Activated CD4-positive, alpha-beta T cell treated with anti-CD3 and anti-CD28 coated beads, Interleukin-2, amount 50 U/mL, for 4 hours (primary cell): ENCODE results near the gene PITPNM2.

ENCODE experiments used
- DNase-seq, 2 experiments: peaks; one replicate each; pipeline ENCODE4 v3.0.0-alpha.2; 2020

The PITPNM2 gene

DNA sequence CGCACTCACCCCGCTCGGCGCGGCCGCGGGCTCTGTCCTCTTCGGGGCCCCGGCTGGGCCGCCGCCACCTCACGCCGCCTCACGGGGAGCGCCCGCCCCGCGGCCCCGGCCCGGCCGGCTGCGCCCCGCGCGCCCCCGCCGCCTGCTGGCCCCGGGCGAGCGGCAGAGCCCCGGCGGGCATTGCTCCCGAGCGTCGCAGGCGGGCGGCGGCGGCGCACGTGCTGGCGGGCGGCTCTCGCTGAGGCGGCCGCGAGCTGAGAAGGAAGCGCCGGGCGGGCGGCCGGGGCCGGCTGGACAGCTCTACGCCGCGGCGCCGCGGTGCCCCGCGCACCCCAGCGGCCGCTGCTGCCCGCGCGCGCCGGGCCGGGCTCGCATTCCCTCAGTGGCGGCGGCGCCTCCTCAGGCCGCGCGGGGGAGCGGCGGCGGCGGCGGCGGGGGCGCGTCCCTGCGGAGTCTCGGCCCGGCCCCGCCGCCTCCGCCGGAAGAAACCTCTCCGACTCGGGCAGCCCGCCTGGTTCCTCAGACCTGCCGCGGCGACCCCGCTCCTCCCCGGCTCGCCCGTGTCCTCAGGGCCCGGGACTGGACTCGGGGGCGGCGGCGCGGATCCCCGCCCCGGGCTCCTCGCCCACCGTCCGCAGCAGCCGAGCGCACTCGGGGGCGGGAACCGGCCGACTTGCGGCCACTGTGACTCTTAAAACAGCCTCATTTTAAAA lies at the start of gene PITPNM2:
TSS of gene PITPNM2 (minus strand) at position 347 of the 713 bp plus-strand sequence. CDS start 116,500 bp downstream, outside the sequence.
- peak; percentile 42 to 47 for DNase-seq

DNA sequence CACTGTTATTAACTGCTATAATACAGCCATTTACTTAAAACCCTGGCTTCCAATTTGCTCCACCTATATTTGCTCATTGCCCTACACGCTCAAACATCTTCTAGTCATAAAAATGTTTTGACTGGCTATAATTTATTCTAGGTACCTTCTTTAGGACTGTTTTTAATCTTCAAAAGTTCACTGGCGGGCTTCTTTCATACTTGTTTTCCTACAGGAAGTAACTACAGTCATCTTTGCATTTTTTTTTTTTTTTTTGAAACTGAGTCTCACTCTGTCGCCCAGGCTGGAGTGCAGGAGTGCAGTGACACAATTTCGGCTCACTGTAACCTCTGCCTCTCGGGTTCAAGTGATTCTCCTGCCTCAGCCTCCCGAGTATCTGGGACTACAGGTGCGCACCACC lies 49.5 kb upstream of the PITPNM2 start:
- DNase-seq: no peak

DNA sequence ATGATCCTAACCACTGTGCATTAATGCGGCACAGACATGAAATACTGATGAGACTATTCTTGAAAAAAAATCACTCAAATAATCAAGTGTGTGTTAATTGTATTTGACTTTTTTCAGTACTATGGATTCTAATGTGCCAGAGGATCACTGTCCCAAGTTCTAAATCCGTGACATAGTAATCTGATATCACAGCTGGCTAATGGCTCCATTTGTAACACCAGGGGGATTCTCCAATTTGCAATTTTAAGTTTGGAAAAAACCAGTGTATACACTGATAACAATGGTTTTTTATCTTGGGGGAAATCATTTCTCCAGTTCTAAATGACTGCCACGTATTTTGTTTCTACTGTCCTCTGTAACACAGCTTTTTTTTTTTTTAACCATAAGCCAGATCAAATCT lies 49.0 kb upstream of the PITPNM2 start:
- no peak for DNase-seq

DNA sequence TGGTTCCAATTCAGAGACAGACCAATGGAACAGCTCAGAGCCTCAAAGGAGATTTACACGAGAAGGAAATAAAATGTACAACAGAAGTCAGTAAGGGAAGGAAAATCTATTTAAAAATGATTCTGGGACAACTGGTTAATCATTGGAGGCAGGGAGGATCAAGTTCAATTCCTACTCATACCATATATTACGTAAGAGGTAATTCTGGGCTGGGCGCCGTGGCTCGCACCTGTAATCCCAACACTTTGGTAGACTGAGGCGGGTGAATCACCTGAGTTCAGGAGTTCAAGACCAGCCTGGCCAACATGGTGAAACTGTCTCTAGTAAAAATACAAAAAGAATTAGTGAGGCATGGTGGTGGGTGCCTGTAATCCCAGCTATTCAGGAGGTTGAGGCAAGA lies 36.7 kb upstream of the PITPNM2 start:
- DNase-seq: no peak

DNA sequence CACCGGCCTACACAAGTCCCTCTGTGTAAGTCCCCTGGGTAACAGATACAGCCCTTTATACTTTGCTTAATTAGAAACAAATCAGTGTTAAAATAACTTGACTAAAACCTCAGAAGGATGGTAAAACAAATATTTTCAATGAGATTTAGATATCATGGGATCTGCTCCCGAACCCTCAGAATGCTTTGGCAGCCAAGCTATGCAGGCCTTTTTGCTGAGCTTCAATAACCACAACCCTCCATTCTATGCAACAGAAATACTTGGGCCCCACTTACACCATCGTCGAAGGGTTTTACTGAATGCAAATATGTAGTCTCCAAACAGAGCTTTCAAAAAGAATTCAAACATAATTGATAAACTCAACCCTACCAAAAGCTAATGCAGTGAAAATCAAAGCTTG lies 29.3 kb upstream of the PITPNM2 start:
- no peak for DNase-seq

DNA sequence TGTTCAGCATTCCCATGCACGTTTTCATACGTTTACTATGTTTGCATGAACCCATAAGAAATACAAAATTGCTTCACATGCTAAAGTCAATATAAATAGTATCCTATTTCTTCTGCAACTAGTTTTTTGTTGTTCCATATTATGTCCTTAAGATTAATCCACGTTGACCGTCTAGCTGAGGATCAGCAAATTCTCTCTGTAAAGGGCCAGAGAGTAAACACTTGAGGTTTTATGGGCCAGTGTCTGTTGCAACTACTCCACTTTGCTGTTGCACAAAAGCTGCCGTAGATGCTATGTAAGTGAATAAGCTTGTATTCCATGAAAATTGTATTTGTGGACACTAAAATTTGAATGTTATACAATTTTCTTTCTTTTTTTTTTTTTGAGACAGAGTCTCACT lies 21.1 kb upstream of the PITPNM2 start:
- DNase-seq: no peak

DNA sequence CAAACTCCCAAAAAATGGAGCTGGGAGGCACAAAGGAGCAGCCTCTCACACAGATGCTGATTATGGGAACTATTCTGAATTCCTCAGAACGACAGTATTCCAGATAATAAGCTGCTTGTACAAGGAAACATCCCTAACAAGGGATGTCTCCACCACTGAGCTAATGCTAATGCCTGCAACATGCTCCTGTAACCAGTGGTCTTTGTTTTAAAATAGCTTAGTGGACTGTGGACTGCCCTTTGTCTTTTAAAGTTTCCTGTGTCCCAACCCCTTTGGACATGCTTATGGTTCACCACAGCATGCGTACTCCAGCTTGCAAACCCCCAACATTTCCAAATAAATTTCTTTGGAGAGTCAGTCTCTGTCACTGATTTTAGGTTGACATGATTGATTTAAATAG lies 16.4 kb upstream of the PITPNM2 start:
- DNase-seq: no peak

DNA sequence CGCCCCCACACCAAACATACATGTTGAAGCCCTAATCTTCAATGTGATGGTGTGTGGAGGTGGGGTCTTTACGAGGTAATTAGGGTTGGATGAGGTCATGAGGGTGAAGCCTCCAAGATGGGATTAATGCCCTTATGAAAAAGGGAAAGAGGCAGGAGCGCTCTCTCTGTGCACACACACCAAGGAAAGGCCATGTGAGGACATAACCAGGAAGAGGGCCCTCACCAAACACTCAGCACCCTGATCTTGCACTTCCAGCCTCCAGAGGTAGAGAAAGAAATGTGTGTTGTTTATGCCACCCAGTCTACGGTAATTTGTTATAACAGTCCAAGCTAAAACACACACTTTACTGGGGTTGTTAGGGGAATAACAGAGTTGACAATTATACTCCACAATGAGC lies 14.6 kb upstream of the PITPNM2 start:
- DNase-seq: no peak

DNA sequence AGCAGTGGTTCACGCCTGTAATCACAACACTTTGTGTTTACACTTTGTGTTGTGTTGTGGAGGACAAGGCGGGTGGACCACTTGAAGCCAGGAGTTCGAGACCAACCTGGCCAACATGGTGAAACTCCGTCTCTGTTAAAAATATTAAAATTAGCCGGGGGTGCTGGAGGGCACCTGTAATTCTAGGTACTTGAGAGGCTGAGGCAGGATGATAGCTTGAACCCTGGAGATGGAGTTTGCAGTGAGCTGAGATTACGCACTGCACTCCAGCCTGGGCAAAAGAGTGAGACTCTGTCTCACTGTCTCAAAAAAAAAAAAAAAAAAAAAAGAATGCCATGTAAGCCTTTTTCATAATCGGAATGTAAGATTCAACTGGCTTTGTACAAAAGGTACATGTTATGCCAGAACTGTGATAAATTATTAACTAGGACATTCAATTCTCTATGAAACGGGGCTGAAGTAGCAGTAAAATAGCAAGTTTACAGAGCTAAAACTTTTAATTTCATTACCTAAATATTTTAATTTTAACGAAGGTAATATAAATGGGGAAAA lies 13.9 kb upstream of the PITPNM2 start:
- no peak for DNase-seq

DNA sequence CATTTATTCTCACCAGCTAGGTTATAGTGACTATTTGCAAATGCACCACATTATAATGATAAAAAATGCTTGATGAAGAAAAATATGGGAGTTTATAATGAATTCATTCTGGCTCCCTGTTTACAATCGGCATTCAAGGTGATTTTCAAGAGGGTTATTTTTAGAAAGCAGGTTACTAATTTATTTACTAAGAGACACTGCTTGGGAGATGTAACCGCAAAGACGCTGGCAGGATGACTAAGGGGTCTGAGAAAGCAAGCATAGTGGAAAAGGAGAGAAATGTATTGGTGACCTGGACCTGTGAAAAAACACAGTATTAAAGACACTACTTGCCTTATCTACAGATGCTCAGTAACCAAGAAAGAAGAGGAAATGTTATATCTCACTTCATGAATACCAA lies 13.3 kb upstream of the PITPNM2 start:
- no peak for DNase-seq

DNA sequence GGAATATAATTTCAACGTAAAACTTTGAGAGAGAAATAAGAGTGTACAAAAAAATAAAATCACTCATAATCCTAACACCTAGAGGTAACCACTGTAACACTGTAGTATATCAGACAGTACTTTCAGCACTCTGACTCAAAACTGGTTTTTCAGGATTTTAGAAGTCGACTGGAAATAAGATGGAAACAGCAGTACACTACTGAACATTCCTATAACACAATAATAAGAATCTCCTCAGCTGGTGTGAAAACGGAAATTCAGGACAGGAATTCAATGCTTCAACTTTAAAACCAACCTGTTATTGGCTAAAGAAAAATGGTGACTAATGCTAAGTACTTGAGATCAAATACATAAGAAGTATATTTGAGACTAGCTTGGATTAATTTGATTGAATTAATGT lies 12.3 kb upstream of the PITPNM2 start:
- DNase-seq: no peak

DNA sequence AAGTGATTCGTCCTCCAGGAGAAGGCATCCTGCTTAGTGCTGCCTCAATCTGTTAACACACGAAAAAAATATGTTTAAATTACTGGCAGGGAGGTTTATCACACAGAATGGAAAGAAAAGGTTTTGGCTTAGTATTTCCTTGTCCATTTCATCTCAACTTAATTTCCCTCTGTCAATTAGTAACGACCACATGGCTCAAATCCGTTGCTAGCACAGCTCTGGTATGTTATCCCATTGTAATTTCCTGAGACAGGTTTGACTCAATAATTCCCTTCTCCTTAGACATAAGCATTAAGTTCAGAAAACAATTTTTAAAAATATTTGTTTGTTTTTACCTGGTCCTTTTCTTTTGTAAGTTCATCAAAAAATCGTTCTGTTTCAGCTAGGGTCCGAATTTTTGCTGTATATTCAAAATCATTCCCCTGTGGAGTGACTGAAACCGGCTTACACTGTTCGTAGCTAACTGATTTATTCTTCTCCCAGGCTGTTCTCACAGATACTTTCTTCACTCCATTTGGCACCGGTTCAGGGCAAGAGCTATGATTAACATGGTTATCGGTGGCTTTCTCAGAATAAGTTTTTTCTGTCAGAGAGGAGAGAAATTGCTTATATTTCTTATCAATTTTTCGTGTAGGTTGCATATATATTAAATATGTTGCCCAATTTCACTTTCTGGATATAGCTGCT lies 10.1 kb upstream of the PITPNM2 start:
- DNase-seq: no peak

DNA sequence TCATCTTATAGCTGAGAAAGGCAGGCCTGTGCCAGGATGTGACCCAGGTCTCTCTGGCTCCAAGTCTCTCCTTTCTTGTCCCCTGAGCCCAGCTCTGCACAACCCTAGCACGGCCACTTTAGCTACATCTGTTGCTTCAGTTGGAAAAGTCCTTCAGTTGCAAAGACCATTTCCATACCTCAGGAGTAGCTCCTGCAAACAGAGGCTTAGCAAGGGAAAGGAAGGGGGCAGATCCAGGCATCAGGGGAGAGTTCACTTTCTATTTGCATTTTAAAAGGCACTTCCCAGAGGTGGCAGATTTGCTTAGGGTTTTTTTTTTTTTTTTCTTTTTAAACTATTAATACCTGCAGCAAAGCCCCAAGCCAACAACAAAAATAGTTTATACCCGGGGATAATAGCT lies 3.0 kb upstream of the PITPNM2 start:
- no peak for DNase-seq

DNA sequence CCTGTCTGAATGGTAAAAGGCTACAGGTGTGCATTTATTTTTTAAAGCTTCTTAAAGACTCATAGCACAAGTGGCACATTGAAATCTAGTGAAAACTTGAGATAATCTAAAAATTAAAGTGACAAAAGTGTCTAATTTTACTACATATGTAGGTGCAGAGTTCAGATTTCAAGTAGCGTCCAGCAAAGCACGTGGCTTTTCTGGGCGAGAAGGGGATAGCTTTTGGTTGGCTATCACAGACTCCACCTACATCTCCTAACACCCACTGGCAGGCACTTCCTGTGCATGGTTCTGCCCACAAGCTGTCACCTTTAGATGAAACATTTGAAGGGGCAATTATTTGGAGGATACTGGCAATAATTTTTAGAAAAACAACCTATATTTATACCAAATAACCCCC lies 1.9 kb upstream of the PITPNM2 start:
- DNase-seq: no peak

DNA sequence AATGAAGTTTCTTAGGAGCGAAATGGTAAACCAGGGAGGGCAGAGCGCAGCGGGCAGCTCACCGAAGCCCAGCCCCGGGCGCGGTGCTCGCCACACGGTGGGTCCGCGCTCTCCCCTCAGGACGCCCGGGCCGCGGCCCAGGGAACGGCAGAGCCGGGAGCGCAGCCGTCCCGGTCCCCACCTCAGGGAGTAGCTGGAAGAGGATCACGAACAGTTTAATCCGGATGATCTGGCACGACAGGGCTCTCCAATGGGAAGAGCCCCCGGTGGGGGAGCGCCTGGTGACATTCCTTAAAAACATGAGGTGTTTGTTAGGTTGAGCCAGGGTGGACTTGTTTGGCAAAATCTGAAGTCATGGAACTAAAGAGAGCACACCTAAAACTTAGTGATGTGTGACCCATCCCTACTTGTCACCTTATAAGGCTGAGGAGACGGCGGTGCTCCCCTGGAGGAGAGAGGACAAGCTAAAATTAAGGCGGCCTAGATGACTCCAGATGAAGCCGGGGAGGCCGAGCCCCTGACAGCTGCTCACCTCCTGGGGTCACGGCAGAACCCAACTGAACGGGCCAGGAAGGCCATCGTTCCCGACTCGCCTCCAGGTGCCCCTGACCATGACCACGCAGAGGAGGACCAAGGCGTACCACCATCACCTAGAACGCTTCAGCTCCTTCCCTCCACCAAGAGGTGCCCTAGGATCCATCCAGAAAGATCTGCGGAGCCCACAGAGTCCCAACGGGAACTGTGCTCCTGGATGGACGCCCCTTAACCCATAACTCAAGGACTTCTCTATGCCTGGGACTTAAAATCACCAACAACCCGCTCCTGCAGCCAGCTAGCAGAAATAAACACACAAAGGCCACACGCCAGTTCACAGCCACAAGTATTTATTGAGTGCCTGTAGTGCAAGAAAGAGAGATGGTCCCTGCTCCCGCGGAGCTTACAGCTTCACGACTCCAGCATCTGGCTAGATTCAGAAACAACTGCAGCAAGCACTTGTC lies 866 bp upstream of the PITPNM2 start:
- no peak for DNase-seq

DNA sequence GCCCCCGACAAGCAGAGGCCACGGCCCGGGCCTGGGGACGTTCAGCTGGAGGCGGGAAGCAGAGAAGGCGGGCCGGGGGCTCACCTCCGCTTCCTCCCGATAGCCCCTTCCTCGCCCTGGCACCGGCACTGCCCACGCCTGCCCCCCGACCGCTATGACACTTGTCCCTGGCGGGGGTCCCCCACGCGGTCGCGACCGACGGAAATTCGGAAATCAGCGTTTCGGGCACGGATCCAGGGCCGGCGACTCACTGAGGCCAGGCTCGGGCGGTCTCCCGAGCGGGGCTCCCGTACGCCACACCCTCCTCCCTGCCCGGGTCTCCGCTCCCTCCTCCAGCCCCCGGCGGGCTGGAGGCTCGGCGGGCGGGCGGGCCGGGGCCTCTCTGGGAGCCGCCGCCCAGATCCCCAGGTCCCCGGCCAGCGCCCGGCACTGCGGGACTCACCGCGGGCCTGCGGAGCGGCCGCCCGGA lies 581 bp downstream of the PITPNM2 start:
- no peak for DNase-seq

DNA sequence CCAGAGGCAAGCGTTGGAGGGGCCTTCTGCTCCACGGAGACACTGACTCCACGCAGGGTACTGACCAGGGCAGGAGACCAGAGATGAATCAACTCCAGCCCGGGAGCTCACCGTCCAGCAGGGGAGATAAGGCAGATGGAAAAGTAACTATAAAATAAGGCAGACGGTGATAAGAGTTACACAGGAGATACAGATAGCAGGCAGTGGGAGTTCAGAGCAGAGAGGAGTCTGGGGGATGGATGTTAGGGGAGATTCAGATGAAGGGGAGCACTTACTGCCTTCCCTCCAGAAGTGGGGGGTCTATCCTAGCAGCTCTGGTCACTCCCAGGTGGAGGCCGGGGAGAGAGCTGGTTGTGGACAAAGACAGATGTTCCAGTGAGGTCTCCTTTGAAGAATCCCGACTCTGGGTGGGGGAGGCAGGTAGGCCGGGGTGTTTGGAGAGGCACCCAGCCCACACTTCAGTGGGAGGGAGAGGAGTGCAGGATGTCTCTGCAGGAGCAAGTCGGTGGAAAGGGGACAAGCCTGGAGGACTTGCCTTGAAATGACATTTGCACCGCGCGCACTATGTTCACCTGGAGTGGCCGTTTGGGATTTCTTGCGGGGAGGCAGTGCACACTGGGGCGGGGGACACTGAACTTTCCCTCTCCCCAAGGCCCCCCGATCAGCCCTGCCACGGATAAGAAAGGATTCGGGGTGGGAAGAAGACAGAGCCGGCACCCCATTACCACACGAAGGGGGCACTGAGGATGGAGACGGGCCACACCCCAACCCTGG lies 1.2 kb downstream of the PITPNM2 start:
- no peak for DNase-seq

DNA sequence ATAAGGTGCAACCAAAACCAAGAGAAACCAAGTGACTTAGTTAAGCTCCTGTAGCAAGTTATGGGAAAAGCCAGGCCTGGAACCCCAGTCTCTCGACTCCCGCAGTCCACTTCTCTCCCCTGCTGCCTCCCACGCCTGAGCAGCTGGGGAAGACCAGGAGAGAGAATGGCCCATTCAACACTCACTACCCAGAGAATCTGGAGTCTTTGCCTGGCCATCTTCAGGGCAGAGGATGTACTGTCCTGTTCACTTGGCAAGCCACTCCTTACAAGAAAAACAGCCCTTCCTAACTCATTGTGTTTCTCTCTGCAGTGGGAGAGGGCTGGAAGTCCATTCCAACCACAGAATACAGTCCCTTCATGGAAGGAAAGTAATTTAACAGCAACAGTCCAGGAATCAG lies 1.8 kb downstream of the PITPNM2 start:
- DNase-seq: no peak

DNA sequence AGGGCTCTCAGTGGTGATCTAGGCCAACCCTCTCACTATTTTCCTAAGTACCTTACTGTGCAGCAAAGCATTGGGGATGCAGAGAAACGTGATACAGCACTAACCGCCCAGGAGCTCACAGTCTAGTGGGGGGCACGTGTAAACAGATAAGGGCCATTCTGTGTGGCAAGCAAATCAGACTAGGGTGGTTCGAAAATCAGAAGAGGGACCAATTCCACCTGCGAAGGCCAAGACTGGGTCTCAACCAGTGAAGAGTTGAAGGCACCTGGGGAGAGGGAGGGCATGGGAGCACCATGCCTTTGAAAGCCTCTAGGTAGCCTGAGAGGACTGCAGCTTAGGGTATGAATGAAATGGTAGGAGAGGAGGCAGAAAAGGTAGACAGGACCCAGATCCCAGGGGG lies 2.2 kb downstream of the PITPNM2 start:
- no peak for DNase-seq

DNA sequence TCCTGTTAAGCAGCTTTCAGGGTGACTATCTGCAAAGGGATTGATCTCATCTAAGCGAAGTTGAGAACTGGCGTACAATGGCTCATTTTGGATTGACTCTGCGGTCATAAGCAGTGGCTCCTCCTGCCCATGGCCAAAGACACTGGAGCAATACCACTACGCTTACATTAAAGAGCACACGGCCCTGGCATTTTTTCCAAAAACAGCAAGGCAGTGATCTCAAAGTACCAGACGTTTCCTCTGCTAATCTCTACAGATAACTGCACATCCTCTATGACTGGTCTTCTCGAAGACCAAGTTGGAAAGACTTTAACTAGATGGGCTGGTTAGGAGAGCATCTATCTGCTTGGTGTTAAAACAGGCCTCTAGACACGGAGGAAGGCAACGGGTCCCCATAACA lies 2.7 kb downstream of the PITPNM2 start:
- no peak for DNase-seq

DNA sequence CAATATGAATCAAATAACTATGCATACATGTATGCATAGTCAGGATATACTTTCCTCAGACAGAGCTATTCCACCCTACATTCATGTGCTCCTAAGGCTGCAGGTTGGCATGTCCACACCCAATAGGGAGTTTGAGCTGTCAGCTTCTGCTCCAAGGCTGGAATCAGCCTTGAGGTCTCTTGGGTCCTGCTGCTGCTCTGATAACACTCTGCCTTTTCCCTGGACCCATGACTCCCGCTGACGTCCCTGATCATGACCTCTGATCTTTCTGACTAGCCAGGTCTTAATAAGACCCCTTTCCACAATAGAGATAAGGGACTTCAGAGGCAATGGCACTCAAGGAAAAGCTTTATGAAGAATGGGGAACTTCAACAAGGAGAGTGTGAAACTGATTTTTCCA lies 5.7 kb downstream of the PITPNM2 start:
- no peak for DNase-seq

DNA sequence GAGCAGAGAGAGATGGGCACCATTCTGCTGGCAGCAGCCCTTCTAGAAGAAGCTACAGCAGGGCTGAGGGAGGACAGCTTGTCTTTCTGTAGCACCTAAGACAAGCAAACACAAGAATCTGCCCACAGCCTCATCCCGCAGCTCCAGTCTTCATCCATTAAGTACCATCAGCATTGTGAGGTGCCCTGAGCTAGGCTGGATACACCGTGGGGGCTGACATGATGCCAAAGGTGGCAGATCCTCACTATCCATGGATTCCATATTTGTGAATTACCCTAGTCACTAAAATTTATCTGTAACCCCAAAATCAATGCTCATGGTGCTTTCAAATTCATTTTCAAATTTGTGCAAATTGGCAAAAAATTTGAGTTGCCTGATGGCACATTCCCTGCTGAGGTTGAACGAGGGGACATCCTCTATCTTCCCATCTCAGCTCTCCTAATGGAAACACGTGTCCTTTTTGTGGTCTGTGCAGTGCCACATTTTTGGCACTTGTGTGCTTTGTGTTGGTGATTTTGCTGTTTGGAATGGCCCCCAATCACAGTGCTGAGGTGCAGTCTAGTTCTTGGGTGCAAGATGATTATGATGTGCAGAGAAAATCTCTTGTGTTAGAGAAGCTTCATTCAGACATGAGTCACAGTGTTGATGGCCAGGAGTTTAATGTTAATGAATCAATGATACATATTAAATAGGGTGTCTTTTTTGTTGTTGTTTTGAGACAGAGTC lies 7.0 kb downstream of the PITPNM2 start:
- no peak for DNase-seq
